Transverse colon (tissue), 4 donors: ENCODE results near the gene TM2D1. TPM values are rescaled to one million over a fixed set of nuclear protein-coding genes. Genes with fewer than 3 reads are reported as not detected.

ENCODE experiments used
- DNase-seq: peaks from one replicate; pipeline ENCODE4 v3.0.0-alpha.2; 2019
- H3K27ac ChIP-seq, 4 donors: fragments of 200-600 bp; sonication (generic); 2 replicates each; pipeline ENCODE4 v1.5.1; 2016 to 2018; ENCODE audit warnings: inconsistent platforms in 4 of 4
- H3K27me3 ChIP-seq: fragments of 200-600 bp; sonication (generic); 2 replicates; pipeline ENCODE4 v1.5.1; 2017; ENCODE audit warnings: inconsistent platforms
- H3K36me3 ChIP-seq, 4 donors: fragments of 200-600 bp; sonication (generic); 2 replicates each; pipeline ENCODE4 v1.5.1; 2017 to 2019; ENCODE audit warnings: inconsistent platforms in 4 of 4
- H3K4me1 ChIP-seq, 4 donors: fragments of 200-600 bp; sonication (generic); 2 replicates each; pipeline ENCODE4 v1.5.1; 2017 to 2020; ENCODE audit warnings: inconsistent platforms in 4 of 4
- H3K4me3 ChIP-seq, 4 donors: fragments of 200-600 bp; sonication (generic); 1 replicate in 1 of 4; 2 replicates in 3 of 4; pipeline versions ENCODE4 v1.5.1 to v1.6.1; 2017 to 2019; ENCODE audit warnings: inconsistent platforms in 4 of 4
- H3K9me3 ChIP-seq, 2 donors: fragments of 200-600 bp; sonication (generic); 2 replicates each; pipeline ENCODE4 v1.5.1; 2017 to 2019; ENCODE audit warnings: inconsistent platforms in 2 of 2
- CTCF ChIP-seq, 5 experiments: fragments of 200-600 bp in 3 of 5; fragments of 450-650 bp in 2 of 5; sonication (generic) in 3 of 5; IDR thresholded peaks; 1 replicate in 2 of 5; 2 replicates in 3 of 5; pipeline ENCODE4 v1.5.1; 2016 to 2017; ENCODE audit warnings: antibody characterized with exemption in 5 of 5, inconsistent platforms in 3 of 5, mild to moderate bottlenecking in 2 of 5, moderate library complexity in 1 of 5
- EP300 ChIP-seq: sonication (generic); formaldehyde crosslinking; IDR thresholded peaks from one replicate; pipeline ENCODE4 v1.6.1; 2017; ENCODE audit warnings: antibody characterized with exemption, low read depth
- POLR2A ChIP-seq: fragments of 450-650 bp; IDR thresholded peaks from one replicate; pipeline ENCODE4 v1.6.1; 2016; ENCODE audit warnings: antibody characterized with exemption, mild to moderate bottlenecking, moderate library complexity
- POLR2AphosphoS5 ChIP-seq, 3 donors: sonication (generic); formaldehyde crosslinking; IDR thresholded peaks; one replicate each; pipeline ENCODE4 v1.6.1; 2016; ENCODE audit warnings: antibody characterized with exemption in 3 of 3
- WGBS, 2 donors: methylation state at CpG; one replicate each; pipeline ENCODE4 v1.1.5; 2018; ENCODE audit warnings: low coverage in 1 of 2; 5-methylcytosine and 5-hydroxymethylcytosine counted together
- in situ Hi-C, 4 donors: fragments of 200-750 bp; cut with MboI; loops; one replicate each; pipeline versions ENCODE4 v1.15.0 to v1.15.1; 2017; ENCODE audit warnings: low sequenced_read_pairs in 3 of 4, low pct_ligation_motif_present in 1 of 4, low pct_unique_long_range_greater_than_20kb in 1 of 4
- intact Hi-C: fragments of 100-400 bp; cut with DNase I; formaldehyde crosslinking; loops from one replicate; pipeline ENCODE4 v1.15.1; 2023; ENCODE audit warnings: low total_unique reads
- total RNA-seq, 4 donors: library from RNA; depleted of rRNA; stranded (reverse); fragments of >200 nt; gene quantifications; one replicate each; pipeline ENCODE4 v1.1.0, GENCODE V29; 2016

TM2D1 gene
- total RNA-seq, 4 donors from 2014 or later: 4.6 to 92.0 (median 62.6) TPM

GRCh38 chr1:61640531-61641530, 84.1 kb downstream of the TM2D1 start:
- peak overlapping the region; percentile 57 to 75 (median 62) for H3K27ac ChIP-seq
- no peaks in the 10 kb centered on the region for H3K36me3 ChIP-seq
- peak overlapping the region in 1 of 4 donors; percentile 29 for H3K4me3 ChIP-seq
- DNase-seq: no peak
- TF ChIP-seq EP300 (no peak), CTCF (IDR thresholded peaks at IDR 0.05) (no peak), POLR2A (no peak), POLR2AphosphoS5 (IDR thresholded peaks at IDR 0.05) (no peak)
- peaks cover 3 to 9% (median 7%) of the 10 kb centered on the region in 4 donors for H3K4me1 ChIP-seq
- WGBS, 2 donors: 64 to 81% methylated on average over 13 to 22 of the region's 22 CpGs
- in situ Hi-C loops (loop anchor here in 1 of 4 donors (25.0 kb wide), 1 partner anchor 579 kb away; no protein-coding TSS in a partner anchor), intact Hi-C loops (no loop called here)
- no peaks in the 10 kb centered on the region for H3K9me3 ChIP-seq
- no peaks in the 10 kb centered on the region for H3K27me3 ChIP-seq

GRCh38 chr1:61639608-61640336, 85.2 kb downstream of the TM2D1 start:
- Histone ChIP-seq H3K36me3 (no peaks in the 10 kb centered on the region), H3K4me3 (no peak overlapping the region), H3K27ac (peak overlapping the region; percentile 14 to 75 (median 58)), H3K4me1 (peaks cover 3 to 9% (median 7%) of the 10 kb centered on the region in 4 donors), H3K27me3 (no peaks in the 10 kb centered on the region), H3K9me3 (no peaks in the 10 kb centered on the region)
- intact Hi-C loops: no loop called here
- WGBS, 2 donors: 87 to 89% methylated on average over 9 to 11 of the region's 11 CpGs
- TF ChIP-seq POLR2AphosphoS5 (IDR thresholded peaks at IDR 0.05) (peak in 2 of 3 donors; percentile 3 to 17), POLR2A (no peak), EP300 (no peak), CTCF (IDR thresholded peaks at IDR 0.05) (no peak)
- no peak for DNase-seq
- in situ Hi-C loops: loop anchor here in 1 of 4 donors (25.0 kb wide), 1 partner anchor 577 kb away; no protein-coding TSS in a partner anchor

DNA sequence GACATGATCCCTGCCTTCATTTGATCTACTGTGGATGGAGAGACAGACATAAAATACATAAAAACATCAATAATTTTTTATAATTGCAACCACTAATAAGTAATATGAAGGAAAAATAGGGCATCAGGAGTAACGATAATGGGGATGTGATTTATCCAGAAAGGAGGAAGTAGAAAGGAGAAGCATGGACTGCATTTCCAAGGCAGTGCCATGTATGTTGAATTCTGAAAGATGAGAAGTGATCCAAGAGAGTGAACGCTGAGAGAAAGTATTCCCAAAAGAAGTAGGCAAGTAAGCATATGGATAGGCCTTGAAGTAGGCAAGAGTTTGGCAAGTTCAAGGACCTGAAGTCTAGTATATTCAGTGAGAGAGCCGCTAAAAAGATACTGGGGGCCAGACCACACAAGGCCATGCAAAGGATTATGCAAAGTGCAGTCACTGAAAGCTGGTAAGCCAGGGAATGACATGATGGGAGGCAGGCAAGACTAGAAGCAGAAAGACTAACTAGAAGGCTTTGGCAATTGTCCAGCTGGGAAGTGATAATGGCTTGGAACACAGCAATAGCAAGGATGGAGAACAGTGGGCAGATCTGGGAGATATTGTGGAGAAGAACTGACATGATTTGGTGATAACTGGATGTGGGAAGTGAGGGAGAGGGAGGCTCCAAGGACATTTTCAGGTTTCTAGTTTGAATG, 85.9 kb downstream of the TM2D1 start:
- Histone ChIP-seq H3K36me3 (no peaks in the 10 kb centered on the region), H3K4me3 (no peak overlapping the region), H3K4me1 (peaks cover 3 to 9% (median 7%) of the 10 kb centered on the region in 4 donors), H3K27ac (peak overlapping the region; percentile 49 to 75 (median 58)), H3K9me3 (no peaks in the 10 kb centered on the region), H3K27me3 (no peaks in the 10 kb centered on the region)
- no peak for DNase-seq
- intact Hi-C loops: no loop called here
- in situ Hi-C loops: loop anchor here in 1 of 4 donors (25.0 kb wide), 1 partner anchor 577 kb away; no protein-coding TSS in a partner anchor
- TF ChIP-seq EP300 (no peak), POLR2A (no peak), CTCF (IDR thresholded peaks at IDR 0.05) (no peak), POLR2AphosphoS5 (IDR thresholded peaks at IDR 0.05) (no peak)
- 76 to 85% methylated on average over 3 of the region's 3 CpGs for WGBS, 2 donors
